ENCODE measurements around the gene EID2B. TPM values are rescaled to one million over a fixed set of nuclear protein-coding genes. Genes with fewer than 3 reads are reported as not detected.

The EID2B gene
- total RNA-seq, 1 donor from 2014 or later, result 3.2 TPM

DNA sequence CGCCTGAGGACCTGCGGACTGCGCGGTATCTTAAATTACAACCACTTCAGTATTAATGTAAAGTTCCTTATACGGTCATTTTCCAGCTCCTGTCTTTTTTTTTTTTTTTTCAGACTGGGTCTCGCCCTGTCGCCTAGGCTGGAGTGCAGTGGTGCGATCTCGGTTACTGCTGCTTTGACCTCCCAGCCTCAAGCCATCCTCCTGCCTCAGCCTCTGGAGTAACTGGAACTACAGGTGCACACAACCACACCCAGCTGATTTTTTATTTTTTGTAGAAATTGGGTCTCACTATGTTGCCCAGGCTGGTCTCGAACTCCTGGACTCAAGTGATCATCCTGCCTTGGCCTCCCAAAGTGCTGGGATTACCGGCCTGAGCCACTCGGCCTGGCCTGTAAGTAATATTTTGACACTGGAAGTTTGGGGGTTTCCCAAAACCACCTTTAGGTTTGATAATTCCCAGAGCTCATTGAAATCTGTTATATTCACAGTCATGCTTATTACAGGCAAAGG, 406 bp upstream of the EID2B start:
- Mint-ChIP-seq H3K27ac (ENCODE audit: unreplicated experiment) (no peak overlapping the region), H3K36me3 (ENCODE audit: low read depth, unreplicated experiment) (peaks cover 4% of the 10 kb centered on the region), H3K27me3 (ENCODE audit: unreplicated experiment) (no peaks in the 10 kb centered on the region), H3K9me3 (ENCODE audit: unreplicated experiment) (no peaks in the 10 kb centered on the region), H3K4me1 (ENCODE audit: unreplicated experiment) (peaks cover under 1% of the 10 kb centered on the region), H3K4me3 (ENCODE audit: unreplicated experiment) (peak overlapping the region; percentile 96)
- TF ChIP-seq, protein P1, sequence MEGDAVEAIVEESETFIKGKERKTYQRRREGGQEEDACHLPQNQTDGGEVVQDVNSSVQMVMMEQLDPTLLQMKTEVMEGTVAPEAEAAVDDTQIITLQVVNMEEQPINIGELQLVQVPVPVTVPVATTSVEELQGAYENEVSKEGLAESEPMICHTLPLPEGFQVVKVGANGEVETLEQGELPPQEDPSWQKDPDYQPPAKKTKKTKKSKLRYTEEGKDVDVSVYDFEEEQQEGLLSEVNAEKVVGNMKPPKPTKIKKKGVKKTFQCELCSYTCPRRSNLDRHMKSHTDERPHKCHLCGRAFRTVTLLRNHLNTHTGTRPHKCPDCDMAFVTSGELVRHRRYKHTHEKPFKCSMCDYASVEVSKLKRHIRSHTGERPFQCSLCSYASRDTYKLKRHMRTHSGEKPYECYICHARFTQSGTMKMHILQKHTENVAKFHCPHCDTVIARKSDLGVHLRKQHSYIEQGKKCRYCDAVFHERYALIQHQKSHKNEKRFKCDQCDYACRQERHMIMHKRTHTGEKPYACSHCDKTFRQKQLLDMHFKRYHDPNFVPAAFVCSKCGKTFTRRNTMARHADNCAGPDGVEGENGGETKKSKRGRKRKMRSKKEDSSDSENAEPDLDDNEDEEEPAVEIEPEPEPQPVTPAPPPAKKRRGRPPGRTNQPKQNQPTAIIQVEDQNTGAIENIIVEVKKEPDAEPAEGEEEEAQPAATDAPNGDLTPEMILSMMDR (IDR thresholded peaks at IDR 0.05; ENCODE audit: unreplicated experiment), result peak; percentile 28
- no peak for DNase-seq (ENCODE audit: low spot score)

DNA sequence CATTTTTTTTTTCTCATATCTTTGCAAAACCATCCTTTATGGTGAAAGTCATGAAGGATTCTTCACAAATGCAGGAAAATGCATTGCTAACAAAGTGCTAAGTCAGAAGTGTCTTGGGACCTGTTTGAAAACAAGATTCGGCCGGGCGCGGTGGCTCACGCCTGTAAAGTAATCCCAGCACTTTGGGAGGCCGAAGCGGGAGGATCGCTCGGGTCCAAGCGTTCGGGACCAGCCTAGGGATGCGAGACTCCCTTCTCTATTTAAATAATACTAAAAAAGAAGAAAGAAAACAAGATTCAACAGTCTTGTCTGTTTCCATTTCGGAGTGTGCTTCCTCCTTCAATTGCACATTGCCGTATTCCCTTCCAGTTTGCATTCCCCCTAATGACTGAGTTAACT, 819 bp downstream of the EID2B start:
- DNase-seq (ENCODE audit: low spot score), result no peak
- TF ChIP-seq, protein P1 (IDR thresholded peaks at IDR 0.05; ENCODE audit: unreplicated experiment), result no peak
- Mint-ChIP-seq H3K4me3 (ENCODE audit: unreplicated experiment) (peak overlapping the region; percentile 96), H3K36me3 (ENCODE audit: low read depth, unreplicated experiment) (peaks cover 4% of the 10 kb centered on the region), H3K9me3 (ENCODE audit: unreplicated experiment) (no peaks in the 10 kb centered on the region), H3K4me1 (ENCODE audit: unreplicated experiment) (no peaks in the 10 kb centered on the region), H3K27me3 (ENCODE audit: unreplicated experiment) (no peaks in the 10 kb centered on the region), H3K27ac (ENCODE audit: unreplicated experiment) (no peak overlapping the region)

DNA sequence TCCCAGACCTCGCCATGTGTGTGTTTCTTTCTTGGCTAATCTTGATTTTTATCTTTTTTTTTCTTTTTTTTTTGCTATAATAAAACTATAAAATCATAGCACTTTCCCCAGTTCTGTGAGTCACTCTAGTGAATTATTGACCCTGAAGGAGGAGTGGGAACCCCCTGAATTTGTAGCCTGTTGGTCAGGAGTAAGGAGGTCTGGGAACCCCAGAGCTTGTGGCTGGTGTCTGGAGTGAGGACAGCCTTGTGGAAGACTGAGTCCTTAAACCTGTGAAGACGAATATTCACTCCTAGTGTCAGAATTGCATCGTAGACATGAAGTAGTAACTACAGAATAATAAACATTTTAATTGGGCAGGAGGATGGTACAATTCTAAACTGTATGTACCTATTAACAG, 7.4 kb downstream of the EID2B start:
- Mint-ChIP-seq H3K27ac (ENCODE audit: unreplicated experiment) (no peak overlapping the region), H3K9me3 (ENCODE audit: unreplicated experiment) (no peaks in the 10 kb centered on the region), H3K27me3 (ENCODE audit: unreplicated experiment) (no peaks in the 10 kb centered on the region), H3K4me3 (ENCODE audit: unreplicated experiment) (peak overlapping the region; percentile 25), H3K4me1 (ENCODE audit: unreplicated experiment) (no peaks in the 10 kb centered on the region), H3K36me3 (ENCODE audit: low read depth, unreplicated experiment) (peaks cover 4% of the 10 kb centered on the region)
- DNase-seq (ENCODE audit: low spot score), result no peak
- TF ChIP-seq, protein P1 (IDR thresholded peaks at IDR 0.05; ENCODE audit: unreplicated experiment), result no peak

DNA sequence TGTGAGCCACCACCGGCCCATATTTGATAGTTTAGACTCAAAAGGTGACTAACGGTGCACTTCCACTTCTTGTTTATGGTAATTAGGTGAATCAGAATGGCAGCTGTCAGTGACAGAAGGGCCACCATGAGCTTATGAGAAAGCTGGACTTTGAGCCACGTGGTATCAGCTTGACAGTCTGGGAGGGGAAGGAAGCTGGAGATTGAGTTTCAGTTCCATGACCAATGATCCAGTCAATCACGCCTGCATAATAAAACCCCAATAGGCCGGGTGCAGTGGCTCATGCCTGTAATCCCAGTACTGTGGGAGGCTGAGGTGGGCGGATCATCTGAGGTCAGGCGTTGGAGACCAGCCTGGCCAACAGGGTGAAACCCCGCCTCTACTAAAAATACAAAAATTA, 8.2 kb downstream of the EID2B start:
- Mint-ChIP-seq H3K4me1 (ENCODE audit: unreplicated experiment) (no peaks in the 10 kb centered on the region), H3K4me3 (ENCODE audit: unreplicated experiment) (no peak overlapping the region), H3K9me3 (ENCODE audit: unreplicated experiment) (no peaks in the 10 kb centered on the region), H3K27ac (ENCODE audit: unreplicated experiment) (no peak overlapping the region), H3K36me3 (ENCODE audit: low read depth, unreplicated experiment) (peaks cover 4% of the 10 kb centered on the region), H3K27me3 (ENCODE audit: unreplicated experiment) (no peaks in the 10 kb centered on the region)
- TF ChIP-seq, protein P1 (IDR thresholded peaks at IDR 0.05; ENCODE audit: unreplicated experiment), result no peak
- no peak for DNase-seq (ENCODE audit: low spot score)

DNA sequence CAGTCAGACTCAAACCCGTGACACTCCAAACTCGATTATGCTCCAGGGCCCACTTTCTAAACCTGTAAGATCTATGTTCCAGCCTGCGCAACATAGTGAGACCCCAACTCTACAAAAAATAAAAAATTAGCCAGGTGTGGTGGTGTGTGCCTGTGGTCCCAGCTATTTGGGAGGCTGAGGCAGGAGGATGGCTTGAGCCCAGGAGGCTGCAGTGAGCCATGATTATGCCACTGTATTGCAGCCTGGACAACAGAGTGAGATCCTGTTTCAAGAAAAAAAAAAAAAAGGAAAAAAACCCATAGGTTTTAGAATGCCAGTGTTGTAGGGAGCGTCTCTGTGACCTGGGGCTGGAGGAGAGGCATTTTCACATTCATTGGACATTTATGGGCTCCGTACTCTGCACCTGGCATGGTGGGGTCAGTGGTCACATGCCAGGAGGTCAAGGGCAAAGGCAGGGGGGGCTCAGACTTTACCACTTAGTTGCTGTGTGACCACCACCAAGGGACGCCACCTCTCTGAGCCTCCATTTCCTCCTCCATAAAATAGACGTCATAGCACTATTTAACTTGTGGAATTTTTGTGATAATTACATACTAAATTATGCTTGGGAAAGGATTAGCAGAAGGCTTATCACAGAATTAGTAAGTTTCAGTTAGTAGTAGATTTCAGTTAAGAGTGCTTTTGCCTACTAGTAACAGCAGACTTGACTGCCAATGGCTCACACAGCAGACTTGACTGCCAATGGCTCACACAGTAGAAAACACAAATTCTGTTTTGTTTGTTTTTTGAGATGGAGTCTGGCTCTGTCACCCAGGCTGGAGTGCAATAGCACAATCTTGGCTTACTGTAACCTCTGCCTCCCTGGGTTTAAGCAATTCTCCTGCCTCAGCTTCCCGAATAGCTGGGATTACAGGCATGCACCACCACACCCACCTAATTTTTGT, 11.8 kb downstream of the EID2B start:
- TF ChIP-seq, protein P1 (IDR thresholded peaks at IDR 0.05; ENCODE audit: unreplicated experiment), result no peak
- Mint-ChIP-seq H3K9me3 (ENCODE audit: unreplicated experiment) (no peaks in the 10 kb centered on the region), H3K4me3 (ENCODE audit: unreplicated experiment) (no peak overlapping the region), H3K4me1 (ENCODE audit: unreplicated experiment) (peaks cover 9% of the 10 kb centered on the region), H3K27ac (ENCODE audit: unreplicated experiment) (no peak overlapping the region), H3K27me3 (ENCODE audit: unreplicated experiment) (peaks cover 10% of the 10 kb centered on the region), H3K36me3 (ENCODE audit: low read depth, unreplicated experiment) (peaks cover 4% of the 10 kb centered on the region)
- no peak for DNase-seq (ENCODE audit: low spot score)
